SK-N-SH treated with all-trans-retinoic acid at 6 μM for 48 hours (cell line): ENCODE results near the gene TEKTIP1.

Experiments used
- PATZ1 ChIP-seq: fragments of 250-450 bp; sonication (Bioruptor Pico); IDR thresholded peaks from 2 replicates; pipeline ENCODE4 v1.8.0; 2020; ENCODE audit warnings: mild to moderate bottlenecking, moderate library complexity, borderline replicate concordance

TEKTIP1 gene

GRCh38 chr19:3593156-3593555, 54.2 kb downstream of the TEKTIP1 start (continued):
- no peak for TF ChIP-seq PATZ1 (CRISPR knock-in tag)
